ENCODE results near the gene TMEM170A.
A peak's percentile ranks its signal among the peaks of the same experiment; 100 is the strongest.
"Not testable (repeated sequence)": the region's sequence is repeated elsewhere in the genome, so short reads cannot be mapped to it uniquely, and the experiment has no call there.

Gene TMEM170A, protein sequence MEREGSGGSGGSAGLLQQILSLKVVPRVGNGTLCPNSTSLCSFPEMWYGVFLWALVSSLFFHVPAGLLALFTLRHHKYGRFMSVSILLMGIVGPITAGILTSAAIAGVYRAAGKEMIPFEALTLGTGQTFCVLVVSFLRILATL

DNA sequence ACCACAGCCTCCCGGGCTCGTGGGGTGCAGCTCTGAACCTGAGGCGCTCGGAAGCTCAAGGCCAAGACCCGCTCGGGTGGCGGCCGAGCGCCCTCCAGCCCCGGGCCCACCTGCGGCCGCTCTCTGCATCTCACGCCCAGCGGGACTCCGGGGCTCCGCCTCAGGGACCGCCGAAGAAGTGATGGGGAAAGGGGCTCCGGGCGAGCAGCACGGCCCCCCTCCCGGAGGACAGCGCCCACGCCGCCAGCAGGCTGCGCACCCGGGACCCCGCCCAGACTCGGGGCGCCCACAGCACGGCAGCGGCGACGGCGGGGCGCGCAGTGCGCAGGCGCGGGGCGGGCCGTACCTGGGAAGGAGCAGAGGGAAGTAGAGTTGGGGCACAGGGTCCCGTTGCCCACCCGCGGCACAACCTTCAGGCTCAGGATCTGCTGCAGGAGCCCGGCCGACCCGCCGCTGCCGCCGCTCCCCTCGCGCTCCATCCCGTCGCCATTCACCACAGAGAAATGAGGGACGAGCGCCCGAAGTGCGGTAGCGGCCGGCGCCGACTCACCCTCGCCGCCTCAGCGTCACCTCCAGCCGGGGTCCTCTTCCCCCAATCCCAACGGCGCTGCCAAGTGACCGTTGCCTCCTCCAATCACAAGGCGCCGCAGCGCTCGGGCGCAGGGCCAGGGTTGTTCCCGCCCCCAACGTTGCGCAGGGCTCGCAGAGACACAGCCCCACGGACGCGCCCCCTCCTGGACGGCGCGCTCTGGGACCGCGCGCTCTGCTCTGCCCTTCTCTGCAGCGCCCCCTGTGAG lies at the start of gene TMEM170A:
Gene TMEM170A (minus strand): TSS at position 568 of the 797 bp plus-strand sequence. CDS start 89 bp downstream, at position 479.
- H3K4me3 ChIP-seq = peak within 1 kb of the TSS; percentile 87
- TF ChIP-seq, protein P1, sequence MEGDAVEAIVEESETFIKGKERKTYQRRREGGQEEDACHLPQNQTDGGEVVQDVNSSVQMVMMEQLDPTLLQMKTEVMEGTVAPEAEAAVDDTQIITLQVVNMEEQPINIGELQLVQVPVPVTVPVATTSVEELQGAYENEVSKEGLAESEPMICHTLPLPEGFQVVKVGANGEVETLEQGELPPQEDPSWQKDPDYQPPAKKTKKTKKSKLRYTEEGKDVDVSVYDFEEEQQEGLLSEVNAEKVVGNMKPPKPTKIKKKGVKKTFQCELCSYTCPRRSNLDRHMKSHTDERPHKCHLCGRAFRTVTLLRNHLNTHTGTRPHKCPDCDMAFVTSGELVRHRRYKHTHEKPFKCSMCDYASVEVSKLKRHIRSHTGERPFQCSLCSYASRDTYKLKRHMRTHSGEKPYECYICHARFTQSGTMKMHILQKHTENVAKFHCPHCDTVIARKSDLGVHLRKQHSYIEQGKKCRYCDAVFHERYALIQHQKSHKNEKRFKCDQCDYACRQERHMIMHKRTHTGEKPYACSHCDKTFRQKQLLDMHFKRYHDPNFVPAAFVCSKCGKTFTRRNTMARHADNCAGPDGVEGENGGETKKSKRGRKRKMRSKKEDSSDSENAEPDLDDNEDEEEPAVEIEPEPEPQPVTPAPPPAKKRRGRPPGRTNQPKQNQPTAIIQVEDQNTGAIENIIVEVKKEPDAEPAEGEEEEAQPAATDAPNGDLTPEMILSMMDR (IDR thresholded peaks at IDR 0.05) = peak; percentile 100

DNA sequence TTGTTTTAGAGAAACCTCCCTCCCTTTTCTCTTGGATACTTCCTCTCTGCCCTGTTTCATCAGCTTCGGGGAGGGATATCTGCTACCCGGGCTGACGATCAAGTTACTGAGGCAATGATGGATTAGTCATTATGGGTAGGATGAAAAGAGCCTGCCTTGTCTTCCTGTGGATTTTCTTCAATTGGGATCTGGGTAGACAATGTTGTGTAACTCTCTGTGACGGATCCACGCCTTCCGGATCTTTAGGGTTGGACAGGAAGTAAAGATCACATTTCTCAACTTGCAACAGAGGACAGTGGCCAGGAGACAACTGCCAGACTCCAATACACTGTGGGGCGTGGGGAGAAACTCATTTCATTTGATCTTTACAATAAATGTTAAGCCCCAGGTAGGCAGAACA lies 42.1 kb upstream of the TMEM170A start:
- peak overlapping the region in 1 of 2 donors; percentile 37 for H3K27ac ChIP-seq
- no peak overlapping the region for H3K4me3 ChIP-seq
- DNase-seq (ENCODE audit: low spot score) = peak; percentile 79
- TF ChIP-seq, protein P1 (IDR thresholded peaks at IDR 0.05) = no peak

More for the DNA sequence above, at the start of gene TMEM170A:
- DNase-seq (ENCODE audit: low spot score) = peak; percentile 99
- H3K27ac ChIP-seq = peak within 1 kb of the TSS; percentile 74 to 98

DNA sequence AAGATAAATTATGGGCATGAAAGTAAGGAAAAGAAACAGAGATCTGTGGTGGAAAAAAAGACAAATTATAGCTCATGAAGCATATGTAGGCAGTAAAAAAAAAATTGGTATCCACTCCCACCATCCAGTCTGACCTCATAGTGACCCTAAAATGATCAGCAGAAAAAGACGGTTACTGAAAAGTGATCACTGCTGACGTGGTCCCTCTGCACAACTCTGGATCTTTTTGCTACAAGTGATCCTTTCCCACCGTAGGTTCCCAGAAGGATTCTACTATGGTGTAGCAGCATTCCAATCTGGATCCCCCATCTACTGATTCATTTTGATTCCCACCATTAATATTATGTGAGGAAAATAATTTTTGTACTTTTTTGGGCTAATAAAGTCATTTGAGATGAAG lies 41.6 kb upstream of the TMEM170A start:
- Histone ChIP-seq H3K27ac (peak overlapping the region in 1 of 2 donors; percentile 29), H3K4me3 (no peak overlapping the region)
- TF ChIP-seq, protein P1 (IDR thresholded peaks at IDR 0.05) = no peak
- DNase-seq (ENCODE audit: low spot score) = no peak

DNA sequence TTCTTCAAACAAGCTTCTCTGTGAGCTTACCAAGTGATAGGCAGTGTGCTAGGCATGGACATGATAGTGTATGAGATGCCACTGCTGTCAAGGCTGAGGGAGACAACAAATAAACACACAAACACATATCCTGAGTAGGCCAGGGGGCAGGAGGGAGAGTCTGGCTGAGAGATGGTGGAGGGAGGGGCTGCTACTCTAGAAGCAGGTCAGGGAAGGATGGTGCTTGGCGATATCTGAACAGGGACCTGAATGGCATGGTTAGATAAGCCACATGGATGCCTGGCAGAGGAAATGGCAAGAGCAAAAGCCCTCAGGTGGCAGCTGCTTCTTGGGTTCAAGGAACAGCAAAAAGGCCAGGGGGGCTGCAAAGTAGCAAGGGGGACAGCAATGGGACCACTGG lies 39.3 kb upstream of the TMEM170A start:
- Histone ChIP-seq H3K4me3 (no peak overlapping the region), H3K27ac (no peak overlapping the region)
- DNase-seq (ENCODE audit: low spot score) = no peak
- TF ChIP-seq, protein P1 (IDR thresholded peaks at IDR 0.05) = no peak

DNA sequence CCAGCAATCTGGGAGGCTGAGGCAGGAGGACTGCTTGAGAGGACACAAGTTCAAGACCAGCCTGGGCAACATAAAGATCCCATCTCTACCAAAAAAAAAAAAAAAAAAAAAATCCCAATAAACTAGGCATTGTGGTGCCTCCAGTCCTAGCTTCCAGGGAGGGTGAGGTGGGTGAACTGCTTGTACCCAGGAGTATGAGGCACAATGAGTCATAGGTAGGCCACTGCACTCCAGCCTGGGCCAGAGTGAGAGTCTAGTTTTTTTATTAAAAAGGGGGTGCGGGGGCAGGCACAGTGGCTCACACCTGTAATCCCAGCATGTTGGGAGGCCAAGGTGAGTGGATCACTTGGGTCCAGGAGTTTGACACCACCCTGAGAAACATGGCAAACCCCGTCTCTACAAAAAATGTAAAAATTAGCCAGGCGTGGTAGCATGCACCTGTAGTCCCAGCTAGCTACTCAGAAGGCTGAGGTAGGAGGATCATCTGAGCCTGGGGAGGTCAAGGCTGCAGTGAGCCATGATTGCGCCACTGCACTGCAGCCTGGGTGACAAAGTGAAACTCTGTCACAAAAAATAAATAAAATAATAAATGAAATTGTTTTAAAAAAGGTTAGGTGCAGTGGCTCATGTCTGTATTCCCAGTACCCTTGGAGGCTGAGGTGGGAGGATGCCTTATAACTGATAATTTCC lies 38.6 kb upstream of the TMEM170A start:
- no peak for DNase-seq (ENCODE audit: low spot score)
- no peak overlapping the region for H3K27ac ChIP-seq
- no peak overlapping the region for H3K4me3 ChIP-seq
- TF ChIP-seq, protein P1 (IDR thresholded peaks at IDR 0.05) = no peak

DNA sequence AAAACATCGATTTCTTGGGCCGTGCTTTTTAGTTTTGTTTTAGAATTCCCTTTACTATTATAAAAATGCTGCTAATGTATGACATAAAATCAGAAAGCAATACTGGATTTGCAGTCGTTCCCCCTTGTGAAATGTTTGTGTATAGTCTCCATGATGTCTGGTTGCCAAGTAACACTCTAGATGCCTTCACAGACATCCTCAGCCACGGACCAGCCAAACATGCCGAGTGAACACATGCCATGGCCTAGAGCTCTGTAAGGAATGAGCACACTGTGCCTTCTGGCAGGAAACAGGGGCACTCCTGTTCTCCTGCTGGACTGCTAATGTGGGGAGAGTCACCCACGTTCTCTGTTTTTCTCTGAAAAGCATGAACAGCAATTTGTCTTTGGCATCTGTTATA lies 37.3 kb upstream of the TMEM170A start:
- not testable (repeated sequence) for H3K4me3 ChIP-seq
- peak overlapping the region; percentile 42 to 61 for H3K27ac ChIP-seq
- peak; percentile 79 for DNase-seq (ENCODE audit: low spot score)

DNA sequence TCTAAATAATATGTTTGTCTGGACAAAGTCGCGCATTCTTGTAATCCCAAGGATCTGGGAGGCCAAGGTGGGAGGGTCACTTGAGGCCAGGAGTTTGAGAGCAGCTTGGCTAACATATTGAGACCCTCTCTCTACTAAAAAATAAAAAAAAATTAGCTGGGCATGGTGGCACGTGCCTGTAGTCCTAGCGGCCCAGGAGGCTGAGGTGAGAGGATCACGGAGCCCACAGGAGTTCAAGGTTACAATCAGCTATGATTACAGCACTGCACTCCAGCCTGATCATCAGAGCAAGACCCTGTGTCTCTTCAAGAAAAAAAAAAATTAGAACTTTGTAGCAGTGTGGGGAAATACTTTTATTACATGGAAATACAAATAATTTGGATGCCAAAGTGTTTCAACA lies 36.9 kb upstream of the TMEM170A start:
- Histone ChIP-seq H3K4me3 (no peak overlapping the region), H3K27ac (no peak overlapping the region)
- TF ChIP-seq, protein P1 (IDR thresholded peaks at IDR 0.05) = no peak
- DNase-seq (ENCODE audit: low spot score) = no peak

DNA sequence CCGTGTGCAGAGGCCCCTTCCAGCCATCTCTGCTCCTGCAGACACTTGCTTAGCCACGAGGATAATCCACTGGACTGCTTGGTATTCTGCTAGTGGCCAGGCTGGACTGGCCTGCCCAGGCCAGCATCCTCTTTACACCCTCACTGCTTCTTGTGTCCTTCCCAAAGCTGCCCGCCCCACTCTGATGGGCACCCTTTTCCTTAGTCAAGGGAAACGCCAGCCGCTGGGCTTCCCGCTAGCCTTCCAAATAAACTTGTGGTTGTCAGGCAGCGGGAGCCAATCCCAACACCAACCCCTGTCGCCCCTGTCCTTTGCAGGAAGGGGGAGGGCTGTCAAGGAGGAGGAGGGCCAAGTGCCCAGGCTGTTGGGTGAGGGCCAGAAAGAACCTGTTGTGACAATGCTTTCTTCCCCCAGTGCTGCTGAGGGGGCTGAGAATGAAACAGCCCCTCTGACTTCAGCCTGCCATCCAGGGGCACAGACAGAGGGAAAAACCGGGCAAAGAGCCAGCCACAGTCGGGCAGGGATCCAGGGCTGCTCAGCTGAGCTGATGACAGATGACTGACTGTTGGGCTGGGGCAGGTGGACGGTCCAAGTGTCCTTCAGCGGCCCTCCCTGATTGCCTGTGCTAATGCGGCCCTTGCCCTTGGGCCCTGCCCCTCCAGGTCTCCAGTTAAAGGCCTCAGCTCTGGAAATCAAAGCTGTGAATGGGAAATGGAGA lies 34.3 kb upstream of the TMEM170A start:
- not testable (repeated sequence) for DNase-seq (ENCODE audit: low spot score)
- H3K27ac ChIP-seq = peak overlapping the region; percentile 50 to 81

More for the DNA sequence above, 34.3 kb upstream of the TMEM170A start:
- H3K4me3 ChIP-seq = not testable (repeated sequence)

Data from coronary artery (tissue), 2 donors.